HUES48 (cell line): Measurements from ENCODE around the gene SAMD4A.
A peak's percentile ranks its signal among the peaks of the same experiment; 100 is the strongest.

ENCODE experiments used
- H3K27ac ChIP-seq: one replicate; pipeline ENCODE4 v1.7.0; 2013; ENCODE audit warnings: low read depth, low read length, inconsistent platforms
- H3K27me3 ChIP-seq: 2 replicates; pipeline ENCODE4 v1.6.1; 2013; ENCODE audit warnings: mild to moderate bottlenecking, low read length; ENCODE audit not compliant: control insufficient read depth, insufficient read depth
- H3K36me3 ChIP-seq: 2 replicates; pipeline ENCODE4 v1.6.1; 2013; ENCODE audit warnings: low read length; ENCODE audit not compliant: control insufficient read depth, insufficient read depth
- H3K4me1 ChIP-seq: 2 replicates; pipeline ENCODE4 v1.6.1; 2013; ENCODE audit warnings: mild to moderate bottlenecking, low read length; ENCODE audit not compliant: control insufficient read depth, insufficient read depth
- H3K4me3 ChIP-seq: 2 replicates; pipeline ENCODE4 v1.5.1; 2013; ENCODE audit warnings: mild to moderate bottlenecking, low read depth, low read length
- H3K9ac ChIP-seq: 2 replicates; pipeline ENCODE4 v1.6.1; 2013; ENCODE audit warnings: mild to moderate bottlenecking, low read depth, low read length, moderate library complexity
- H3K9me3 ChIP-seq: 2 replicates; pipeline ENCODE4 v1.6.1; 2013; ENCODE audit warnings: low read length; ENCODE audit not compliant: control insufficient read depth, insufficient read depth

Gene SAMD4A

DNA sequence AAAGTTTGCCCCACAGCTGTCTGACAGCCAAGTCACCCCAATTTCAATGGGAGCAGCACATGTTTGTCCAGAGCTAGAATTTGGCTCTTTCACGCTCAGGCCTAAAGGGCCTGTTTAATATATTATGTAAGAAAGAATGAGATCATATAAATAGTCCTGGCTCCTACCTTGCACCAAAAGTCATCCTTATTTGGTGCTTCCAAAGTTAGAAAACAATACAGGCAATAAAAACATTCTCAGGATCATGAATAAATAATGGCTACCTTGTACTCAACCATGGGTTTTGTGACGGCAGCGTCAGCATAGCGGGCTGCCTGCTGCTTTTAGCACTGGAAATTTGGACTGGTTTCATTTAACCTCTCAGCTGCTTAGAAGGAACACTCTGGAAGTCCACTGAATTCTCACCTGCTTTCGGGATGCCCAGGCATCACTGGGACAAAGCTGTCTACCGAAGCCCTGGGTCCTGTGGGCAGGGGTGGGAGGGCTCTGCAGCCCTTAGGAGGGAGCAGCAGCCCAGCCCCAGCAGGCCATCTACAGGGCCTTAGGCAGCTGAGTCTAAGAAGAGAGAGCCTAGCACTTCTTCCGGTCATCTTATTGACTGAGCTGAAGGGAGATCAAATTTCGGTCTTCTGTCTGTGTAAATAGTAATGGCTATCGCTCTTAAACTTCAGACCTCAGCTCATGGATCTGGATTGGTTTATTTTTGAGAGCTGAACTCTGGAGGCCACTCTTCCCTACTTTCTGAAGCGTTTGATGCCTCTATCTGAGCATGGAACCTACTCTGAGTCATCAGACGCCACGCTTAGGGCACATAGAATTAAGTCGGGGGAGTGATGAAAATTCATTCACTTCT, 106.5 kb downstream of the SAMD4A start:
- Histone ChIP-seq H3K4me3 (no peak overlapping the region), H3K36me3 (no peaks in the 10 kb centered on the region), H3K27ac (peak overlapping the region; percentile 39), H3K4me1 (peaks cover 68% of the 10 kb centered on the region), H3K27me3 (no peaks in the 10 kb centered on the region), H3K9ac (peak overlapping the region; percentile 20; the same call in 1 of the 2 replicates), H3K9me3 (no peaks in the 10 kb centered on the region)

GRCh38 chr14:54674046-54674741, 107.3 kb downstream of the SAMD4A start:
- Histone ChIP-seq H3K4me1 (peaks cover 72% of the 10 kb centered on the region), H3K4me3 (no peak overlapping the region; the same call in 1 of the 2 replicates), H3K9ac (no peak overlapping the region), H3K36me3 (no peaks in the 10 kb centered on the region), H3K9me3 (no peaks in the 10 kb centered on the region), H3K27me3 (no peaks in the 10 kb centered on the region), H3K27ac (peak overlapping the region; percentile 39)

- Histone ChIP-seq H3K9ac (no peak overlapping the region), H3K4me3 (no peak overlapping the region), H3K27me3 (no peaks in the 10 kb centered on the region), H3K27ac (no peak overlapping the region), H3K9me3 (no peaks in the 10 kb centered on the region), H3K36me3 (no peaks in the 10 kb centered on the region), H3K4me1 (peaks cover 62% of the 10 kb centered on the region)
These were observed 108.6 kb downstream of the SAMD4A start for GRCh38 chr14:54675236-54676128.

DNA sequence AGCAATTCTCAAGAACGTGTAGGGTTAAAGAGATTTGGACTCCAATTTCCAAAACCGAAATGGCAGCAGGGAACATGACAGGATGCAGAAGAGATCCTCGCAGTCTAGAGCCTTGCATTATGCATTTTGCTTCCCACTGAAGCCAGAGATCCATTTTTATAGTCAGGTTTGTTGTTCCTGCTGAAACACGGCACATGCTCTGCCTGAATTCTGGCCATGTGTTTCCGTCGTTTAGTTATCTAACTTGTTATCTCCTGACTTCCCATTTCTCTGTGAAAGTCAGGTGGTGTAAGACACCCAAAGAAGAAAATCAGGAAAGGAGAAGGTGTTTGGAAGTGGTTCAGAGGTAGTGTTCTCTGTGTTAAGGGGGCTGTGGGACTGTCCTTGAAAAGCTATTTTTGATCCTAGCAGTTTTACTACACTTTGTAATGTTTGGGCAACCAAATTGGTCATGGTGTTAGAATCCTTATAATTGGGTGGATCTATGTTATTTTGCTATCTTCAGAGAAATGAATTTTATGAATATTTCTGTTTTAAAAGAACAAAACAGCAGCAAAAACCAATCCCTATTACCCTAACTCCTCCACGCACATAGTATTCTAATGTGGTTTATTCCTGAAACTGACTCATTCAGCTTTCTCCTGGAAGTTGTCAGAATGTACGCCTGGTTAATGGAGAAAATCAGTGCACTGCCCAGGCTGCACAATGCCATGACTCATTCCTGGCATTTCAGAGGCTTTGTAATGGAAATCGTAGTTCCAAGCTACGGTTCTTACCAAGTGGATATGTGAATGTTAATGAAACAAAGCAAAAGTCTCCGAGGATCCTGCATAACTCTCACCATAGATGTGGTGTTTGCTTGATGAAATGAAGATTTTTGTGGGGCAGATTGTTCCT, 110.1 kb downstream of the SAMD4A start:
- H3K4me1 ChIP-seq = peaks cover 54% of the 10 kb centered on the region
- peak overlapping the region; percentile 93 for H3K27ac ChIP-seq
- H3K4me3 ChIP-seq = peak overlapping the region; percentile 7; the same call in 1 of the 2 replicates
- no peaks in the 10 kb centered on the region for H3K36me3 ChIP-seq
- no peaks in the 10 kb centered on the region for H3K9me3 ChIP-seq
- peak overlapping the region; percentile 65 for H3K9ac ChIP-seq
- H3K27me3 ChIP-seq = no peaks in the 10 kb centered on the region

DNA sequence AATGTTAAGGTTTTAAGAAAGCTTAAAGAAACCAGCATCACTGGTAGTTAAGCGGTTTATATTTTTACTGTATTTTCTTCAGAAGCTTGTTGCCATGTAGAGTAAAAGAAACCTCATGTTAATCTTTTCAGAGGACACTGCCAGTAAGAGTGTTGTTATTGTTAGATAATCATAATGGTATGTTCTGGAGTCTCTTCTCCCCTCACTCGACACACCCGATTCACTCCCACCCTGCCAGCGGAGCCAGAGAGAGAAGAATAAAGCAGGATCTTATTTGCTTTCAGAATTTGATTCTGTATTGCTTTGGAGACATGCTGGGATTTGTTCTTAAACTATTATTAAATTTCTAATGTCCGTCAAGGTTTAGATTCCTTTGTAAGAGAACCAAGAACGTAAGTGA, 113.7 kb downstream of the SAMD4A start:
- Histone ChIP-seq H3K9ac (no peak overlapping the region), H3K4me3 (no peak overlapping the region), H3K36me3 (no peaks in the 10 kb centered on the region), H3K9me3 (no peaks in the 10 kb centered on the region), H3K4me1 (peaks cover 52% of the 10 kb centered on the region), H3K27me3 (no peaks in the 10 kb centered on the region), H3K27ac (no peak overlapping the region)

DNA sequence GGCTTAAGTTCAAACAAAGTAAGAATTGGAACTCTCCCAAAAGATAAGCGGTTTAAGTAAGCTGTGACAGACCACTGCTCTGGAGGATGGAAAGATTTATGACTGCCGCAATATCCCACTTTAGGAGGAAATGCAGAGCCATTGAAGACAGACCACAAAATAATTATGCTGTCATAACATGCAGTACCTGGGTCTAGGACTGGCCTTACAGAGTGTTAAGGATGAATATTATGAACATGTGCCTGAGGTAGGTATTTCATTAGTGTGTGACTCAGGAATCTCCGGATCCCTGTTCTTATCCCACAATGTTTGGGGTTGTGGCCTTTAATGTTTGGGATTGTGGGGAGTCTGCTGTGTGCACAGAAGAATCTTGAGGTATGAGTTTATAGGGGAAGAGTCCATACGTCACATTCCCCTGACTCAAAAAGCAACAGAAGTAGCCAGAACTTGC, 114.9 kb downstream of the SAMD4A start:
- H3K27ac ChIP-seq = no peak overlapping the region
- H3K4me1 ChIP-seq = peaks cover 50% of the 10 kb centered on the region
- H3K9me3 ChIP-seq = no peaks in the 10 kb centered on the region
- no peak overlapping the region for H3K4me3 ChIP-seq
- H3K9ac ChIP-seq = no peak overlapping the region
- H3K36me3 ChIP-seq = no peaks in the 10 kb centered on the region
- H3K27me3 ChIP-seq = no peaks in the 10 kb centered on the region

GRCh38 chr14:54682578-54682977, 115.7 kb downstream of the SAMD4A start:
- Histone ChIP-seq H3K9me3 (no peaks in the 10 kb centered on the region), H3K4me3 (no peak overlapping the region), H3K4me1 (peaks cover 43% of the 10 kb centered on the region), H3K27ac (no peak overlapping the region), H3K9ac (no peak overlapping the region), H3K36me3 (no peaks in the 10 kb centered on the region), H3K27me3 (no peaks in the 10 kb centered on the region)

DNA sequence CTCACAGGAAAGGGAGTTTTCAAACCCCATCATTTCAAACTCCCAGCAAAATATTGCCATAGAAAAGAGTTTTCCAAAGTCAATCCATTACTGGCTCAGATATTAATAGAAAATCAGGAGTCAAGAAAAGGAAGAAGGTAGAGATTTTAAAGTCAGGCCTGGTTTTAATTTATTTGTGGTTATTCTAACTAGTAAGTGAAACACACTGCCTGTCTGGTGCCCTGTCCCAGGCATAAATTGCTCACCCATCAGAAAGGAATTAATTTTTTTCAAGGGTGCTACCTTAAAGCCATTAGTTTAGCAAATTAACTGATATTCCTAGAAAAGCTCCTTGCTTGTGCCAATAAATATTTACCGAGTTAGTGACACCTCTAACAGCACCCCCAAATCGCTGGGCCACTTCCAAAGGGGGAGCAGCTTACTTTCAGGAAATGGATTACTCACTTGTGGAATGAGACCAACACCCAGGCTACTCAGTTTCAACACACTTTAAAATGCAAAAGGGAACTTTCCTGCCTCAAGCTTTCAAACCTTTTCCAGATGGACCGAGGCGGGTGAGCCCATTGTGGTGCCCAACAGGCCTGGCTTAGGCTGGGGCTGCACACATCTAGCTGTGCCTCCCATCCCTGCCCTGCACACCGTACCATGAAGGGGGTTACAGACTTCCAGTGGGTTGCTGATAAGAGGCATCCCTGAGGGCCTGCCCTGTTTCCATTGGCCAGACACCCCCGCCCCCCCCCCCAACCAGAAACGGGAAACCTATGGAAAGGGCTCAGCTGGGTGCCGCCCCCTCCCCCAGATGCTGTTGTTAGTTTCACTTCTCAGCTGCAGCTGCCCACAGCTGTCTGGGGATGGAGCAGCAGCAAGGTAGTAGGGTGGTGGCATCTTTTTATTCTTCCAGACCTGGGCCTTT, 117.2 kb downstream of the SAMD4A start:
- Histone ChIP-seq H3K36me3 (no peaks in the 10 kb centered on the region), H3K27ac (peak overlapping the region; percentile 79), H3K9ac (peak overlapping the region; percentile 23; the same call in 1 of the 2 replicates), H3K27me3 (no peaks in the 10 kb centered on the region), H3K4me3 (peak overlapping the region; percentile 49), H3K9me3 (no peaks in the 10 kb centered on the region), H3K4me1 (peaks cover 31% of the 10 kb centered on the region)

GRCh38 chr14:54685286-54685845, 118.4 kb downstream of the SAMD4A start:
- Histone ChIP-seq H3K9ac (no peak overlapping the region), H3K36me3 (no peaks in the 10 kb centered on the region), H3K4me1 (peaks cover 31% of the 10 kb centered on the region), H3K27ac (no peak overlapping the region), H3K9me3 (no peaks in the 10 kb centered on the region), H3K27me3 (no peaks in the 10 kb centered on the region), H3K4me3 (no peak overlapping the region)
